NCI-H1092 treated with DMSO at 0.1 percent for 48 hours (cell line): ENCODE data around the gene TMEM144.
"Not testable (repeated sequence)": the region's sequence is repeated elsewhere in the genome, so short reads cannot be mapped to it uniquely, and the experiment has no call there.

Source experiments
- DNase-seq: peaks from one replicate; lab custom pipeline; 2025; lab: John Stamatoyannopoulos, UW

Gene TMEM144

DNA sequence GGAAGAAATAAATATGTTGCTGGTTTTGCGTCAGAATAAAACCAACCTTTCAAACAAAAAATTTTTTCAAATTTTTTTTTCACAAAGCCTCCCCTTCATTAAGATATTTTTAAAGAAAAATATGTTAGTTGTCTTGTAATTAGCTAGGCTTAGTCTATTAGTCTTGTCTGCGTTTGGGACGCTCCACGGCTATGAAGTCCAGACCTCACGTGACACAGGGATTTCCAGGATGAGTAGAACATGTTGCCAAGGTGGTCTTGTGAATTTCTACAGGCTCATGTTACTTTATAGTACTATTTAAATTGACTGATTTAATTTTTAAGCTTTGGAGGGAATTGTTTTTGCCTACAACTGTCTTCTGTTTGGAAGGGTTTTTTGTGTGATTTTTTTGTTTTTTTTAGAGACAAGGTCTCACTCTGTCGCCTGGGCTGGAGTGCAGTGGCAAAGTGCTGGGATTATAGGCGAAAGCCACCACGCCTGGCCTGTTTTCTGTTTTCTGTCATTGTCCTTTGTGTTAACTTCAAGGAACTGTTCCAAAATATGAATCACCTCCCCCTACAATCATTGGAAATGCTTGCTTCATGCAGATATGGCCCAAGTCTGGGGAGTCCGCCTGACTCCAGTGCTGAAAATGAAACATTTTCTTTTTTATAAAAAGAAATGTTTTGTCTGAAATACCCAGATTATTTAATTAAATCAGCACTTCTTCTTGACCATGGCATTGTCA lies 26.2 kb downstream of the TMEM144 start:
- no peak for DNase-seq

DNA sequence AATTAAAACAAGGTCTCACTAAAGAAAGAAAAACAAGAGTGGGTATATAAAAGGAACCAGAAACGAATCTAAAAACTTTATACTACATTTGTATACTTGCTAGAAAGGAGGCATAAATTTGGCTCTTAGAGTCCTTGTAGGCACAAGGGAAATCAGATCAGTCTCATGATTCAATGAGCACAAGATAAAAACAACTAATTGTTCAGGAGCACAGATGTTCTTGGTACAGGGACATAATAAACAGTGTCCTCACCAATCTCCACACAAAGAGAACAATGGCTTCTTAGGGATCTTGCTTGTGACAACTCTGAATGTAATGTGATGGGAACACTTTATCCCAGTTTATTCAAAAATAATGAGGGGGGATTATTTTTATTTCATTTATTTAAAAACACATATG lies 28.3 kb downstream of the TMEM144 start:
- DNase-seq, result no peak

DNA sequence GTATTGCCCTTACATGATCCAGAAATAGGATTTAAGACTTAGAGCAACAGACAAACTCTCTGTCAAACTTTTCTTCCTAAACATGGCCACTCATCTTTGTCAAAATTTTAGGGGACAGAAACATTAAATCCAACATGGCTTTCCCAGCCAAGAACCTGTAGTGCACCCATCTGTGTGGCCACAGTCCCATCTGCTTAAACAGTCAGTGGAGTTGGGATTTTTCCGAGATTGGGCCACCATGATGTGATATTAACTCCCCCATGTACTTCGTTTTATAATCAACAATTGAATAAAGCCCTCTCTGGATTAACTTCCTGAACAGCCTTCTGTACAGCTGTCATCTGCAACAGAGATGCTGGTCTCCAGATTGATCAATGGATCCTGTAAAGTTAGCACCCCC lies 28.9 kb downstream of the TMEM144 start:
- no peak for DNase-seq

DNA sequence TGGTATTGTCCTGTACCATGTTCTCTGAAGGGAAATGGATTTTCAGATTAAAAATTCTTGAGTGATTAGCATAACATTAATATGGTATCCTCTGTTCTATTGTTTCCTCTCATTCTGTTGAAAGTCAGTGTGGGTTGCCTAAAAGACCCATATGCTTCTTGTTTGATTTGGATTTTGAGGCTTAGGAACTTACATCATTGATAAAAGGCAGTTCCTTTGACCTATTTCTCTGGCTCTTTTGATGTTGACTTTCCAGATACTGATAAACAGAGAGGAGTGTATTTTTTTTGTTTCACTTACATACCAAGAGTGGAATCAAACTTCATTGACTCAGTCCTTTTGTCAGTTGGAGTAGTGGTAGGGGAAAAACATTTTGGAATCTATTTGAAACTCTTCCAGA lies 32.8 kb downstream of the TMEM144 start:
- DNase-seq, result no peak

DNA sequence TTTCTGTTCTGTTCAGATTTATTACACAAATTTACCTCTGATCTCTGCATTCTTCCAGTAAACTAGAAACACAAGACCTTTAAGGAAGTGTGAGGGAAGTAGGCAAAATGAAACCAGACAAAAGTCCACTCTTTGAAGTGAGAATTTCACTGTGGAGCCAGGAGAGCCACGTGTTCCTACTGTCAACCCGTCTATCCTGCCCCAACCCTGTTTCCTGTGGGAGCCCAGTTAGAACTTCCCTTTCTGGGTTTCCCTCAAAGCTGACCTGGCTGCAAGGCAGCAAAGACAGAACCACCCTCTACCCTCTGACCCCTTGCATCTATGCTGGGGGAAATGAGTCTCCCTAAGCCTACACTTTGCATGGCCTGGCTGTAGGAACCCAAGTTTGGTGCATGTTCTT lies 40.0 kb downstream of the TMEM144 start:
- DNase-seq, result no peak

DNA sequence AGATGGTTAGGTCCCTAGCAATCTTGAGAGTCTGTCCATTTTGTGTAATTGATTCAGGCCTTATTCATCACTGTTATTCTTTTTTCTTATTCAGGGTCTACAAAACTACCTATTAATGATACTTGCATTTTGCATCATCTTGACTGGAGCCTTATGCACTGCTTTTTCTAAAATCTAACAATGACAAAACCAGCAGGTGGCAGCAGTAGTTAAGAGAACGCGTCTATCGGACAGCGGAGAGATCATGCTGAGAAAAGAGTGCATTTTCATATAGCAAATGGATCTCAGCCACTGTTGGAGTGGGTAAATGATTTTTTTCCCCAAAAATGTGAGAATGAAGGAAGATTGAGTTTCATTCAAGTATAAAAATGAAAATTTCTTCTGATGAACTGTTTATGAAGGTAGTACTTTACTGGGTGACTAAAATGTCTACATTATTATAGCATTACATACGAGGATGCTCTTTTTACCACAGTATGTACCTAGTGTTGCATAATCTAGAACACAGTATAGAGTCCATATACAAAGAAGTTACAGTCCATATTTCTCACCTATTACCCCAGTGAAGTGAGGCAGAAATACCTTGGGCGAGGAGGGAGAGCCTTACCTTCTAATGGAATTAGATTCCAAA lies 43.2 kb downstream of the TMEM144 start:
- DNase-seq, result peak; percentile 37

DNA sequence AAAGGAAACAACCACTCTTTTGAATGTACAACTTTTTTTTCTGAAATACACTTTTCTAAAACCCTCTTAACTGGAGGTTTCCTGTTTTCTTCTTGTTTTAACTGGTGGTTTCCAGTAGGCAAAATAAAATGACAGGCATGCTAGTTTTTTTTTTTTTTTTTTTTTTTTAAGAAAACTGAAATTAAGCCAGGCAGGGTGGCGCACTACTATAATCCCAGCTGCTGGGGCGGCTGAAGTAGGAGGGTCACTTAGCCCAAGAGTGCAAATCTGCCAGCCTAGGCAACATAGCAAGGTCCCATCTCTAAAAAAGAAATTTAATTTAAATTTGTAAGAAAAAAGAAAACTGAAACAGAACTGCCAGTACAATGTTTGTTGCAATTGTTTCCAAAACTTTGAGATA lies 44.0 kb downstream of the TMEM144 start:
- DNase-seq, result no peak

DNA sequence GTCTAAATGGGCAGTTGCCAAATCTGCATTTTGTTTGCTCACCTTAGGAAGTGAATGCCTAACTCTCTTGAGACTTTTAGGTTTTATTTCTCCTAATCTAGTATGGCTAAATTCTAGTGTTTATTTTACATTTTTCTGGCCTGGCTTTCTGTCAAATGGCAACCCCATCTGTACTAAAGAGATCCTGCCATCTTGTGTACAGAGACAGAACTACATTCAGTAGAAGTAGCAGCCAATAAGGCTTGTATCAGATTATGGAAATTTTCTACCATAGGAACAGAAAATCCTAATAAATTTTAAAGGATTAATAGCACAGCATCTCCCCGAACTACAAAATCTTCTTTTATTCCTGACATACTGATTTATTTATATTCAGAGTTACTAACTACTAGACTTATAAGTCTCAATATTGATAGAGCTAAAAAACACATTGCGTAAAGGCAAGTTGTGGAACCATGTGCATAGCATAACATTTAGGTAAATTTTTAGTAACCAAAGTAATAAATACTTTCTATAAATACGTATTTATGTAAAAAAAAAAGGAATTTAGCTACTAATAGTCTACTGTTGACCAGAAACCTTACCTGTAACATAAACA lies 45.5 kb downstream of the TMEM144 start:
- peak; percentile 45 for DNase-seq

DNA sequence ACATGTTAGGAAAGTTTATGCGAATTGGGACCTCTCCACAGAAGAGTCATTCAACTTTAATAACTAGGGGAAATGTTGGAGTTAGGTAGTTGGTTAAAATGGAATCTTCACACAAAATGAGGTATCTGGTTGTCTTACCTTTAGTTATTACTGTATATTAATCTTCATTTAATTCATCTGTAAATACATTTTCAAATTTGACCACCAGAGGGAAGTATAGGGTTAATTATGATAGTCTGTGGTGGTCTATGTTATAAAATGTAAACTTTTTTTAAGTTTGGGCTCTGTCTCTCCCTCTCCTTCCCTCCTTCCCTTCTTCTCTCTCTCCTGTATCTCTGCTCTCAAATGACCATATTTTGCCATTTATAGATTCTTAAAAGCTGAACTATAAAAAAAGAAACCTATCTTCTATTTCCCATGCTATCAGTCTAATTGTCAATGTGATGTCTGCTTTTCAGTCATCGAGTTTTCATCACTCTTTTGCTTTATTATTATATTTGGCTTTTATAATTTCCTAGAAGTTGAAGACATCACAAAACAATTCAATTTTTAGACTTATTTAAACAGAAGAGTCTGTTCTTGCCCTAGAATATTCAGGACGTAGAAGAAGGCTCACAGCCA lies 49.8 kb downstream of the TMEM144 start:
- no peak for DNase-seq

DNA sequence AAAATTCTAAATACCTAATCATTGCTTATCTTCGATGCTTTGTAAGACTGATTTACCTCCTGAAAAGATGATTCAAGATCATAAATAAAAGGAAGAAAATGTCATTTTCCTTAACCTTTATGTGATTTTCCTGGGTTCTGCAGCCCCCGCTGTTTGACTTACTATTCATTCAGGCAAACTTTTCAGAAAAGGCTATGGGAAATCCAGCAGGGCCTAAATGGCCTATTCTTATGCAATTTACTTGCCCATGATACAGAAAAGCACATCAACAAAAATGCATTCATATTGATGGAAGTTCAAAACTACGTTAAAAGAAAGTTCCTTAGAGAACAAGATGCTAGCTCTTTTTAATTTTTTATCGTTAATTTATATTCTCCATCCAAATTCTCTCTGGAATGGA lies 51.2 kb downstream of the TMEM144 start:
- no peak for DNase-seq

DNA sequence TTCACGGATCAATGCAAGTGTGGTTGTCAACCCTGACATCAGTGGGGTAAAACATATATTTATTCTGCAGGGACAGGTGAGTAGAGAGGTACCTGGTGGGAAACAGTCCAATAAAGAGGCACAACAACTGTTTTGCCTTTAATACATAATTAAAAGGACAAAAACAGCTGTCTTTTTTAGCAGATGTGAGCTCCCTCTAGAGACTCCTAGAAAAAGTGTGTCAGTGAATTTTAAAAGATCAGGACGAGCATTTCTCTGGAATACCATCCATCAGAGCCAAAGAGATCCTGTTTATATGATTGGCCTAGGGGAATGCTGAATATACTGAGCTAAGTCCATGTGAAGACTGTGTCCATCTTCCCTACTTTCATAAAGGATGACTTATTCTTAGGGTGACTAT lies 58.3 kb downstream of the TMEM144 start:
- DNase-seq, result no peak

DNA sequence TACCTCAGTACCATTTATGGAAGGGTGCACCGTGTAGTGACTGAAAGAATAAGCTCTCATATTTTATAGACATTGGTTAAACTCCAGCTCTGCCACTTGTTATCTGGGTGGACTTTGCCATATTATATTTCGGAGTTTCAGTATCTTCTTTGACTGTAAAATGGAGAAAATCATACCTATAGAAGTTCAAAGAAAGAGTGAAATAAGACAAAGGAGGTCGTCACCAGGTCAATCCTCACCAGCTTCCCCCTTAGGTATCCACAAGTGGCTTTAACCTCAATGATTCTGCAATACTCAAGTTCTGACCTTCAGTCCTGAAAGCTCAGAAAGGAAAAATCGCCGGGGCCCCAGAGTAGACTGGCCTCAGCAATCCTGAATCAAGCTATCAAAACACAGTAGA lies 64.3 kb downstream of the TMEM144 start:
- DNase-seq, result no peak

DNA sequence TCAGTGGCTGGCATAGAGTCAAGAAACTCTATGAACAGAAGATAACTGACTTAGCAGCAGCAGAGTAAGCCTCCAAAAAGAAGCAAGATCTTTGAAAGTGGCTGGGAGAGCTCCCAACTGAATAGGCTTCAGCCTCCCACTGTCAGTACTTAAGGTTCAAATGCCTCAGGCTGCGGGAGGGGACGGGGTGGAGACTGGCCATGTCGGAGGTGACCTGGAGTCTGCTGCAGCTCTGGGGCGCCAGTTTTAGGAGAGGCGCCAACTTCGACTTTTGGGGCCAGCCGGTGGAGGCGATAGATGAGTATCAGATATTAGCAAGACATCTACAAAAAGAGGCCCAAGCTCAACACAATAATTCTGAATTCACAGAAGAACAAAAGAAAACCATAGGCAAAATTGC lies 67.3 kb downstream of the TMEM144 start:
- DNase-seq, result no peak

DNA sequence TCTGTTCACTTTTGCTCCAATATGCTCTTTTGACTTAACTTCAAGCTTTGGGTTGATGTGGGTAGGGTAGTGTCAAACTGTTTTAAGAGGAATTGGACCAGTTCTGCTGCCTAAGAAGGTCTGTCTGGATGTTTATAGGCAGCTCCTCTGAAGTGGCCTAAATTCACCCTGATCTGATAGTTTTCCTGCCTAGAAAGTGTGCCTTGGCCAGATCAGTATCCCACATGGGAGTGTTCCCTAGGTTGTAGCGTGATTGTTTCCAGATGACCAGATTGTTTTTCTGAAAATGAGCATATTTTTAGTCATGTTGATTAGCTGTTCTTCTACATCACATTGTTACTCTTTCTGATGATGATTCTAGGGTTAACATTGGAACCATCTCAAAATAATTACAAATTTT lies 68.8 kb downstream of the TMEM144 start:
- DNase-seq, result not testable (repeated sequence)

DNA sequence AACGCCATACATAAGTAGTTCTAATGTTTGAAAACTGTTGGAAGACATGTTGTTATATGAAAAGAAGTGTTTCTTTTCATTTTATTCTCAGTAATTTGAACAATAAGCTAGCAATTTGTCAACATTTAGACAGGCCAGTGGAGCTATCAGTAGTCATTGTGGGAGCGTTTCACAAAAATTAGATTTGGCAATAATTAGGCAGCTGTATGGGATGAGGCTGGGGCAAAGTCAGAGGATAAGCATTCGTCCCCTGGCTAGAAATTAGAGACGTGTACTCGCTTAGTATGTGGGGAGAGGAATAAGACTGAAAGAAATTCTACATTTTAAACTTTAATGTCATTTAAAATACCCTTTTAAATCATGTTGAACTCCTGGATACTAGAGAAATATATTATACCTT lies 70.6 kb downstream of the TMEM144 start:
- no peak for DNase-seq

DNA sequence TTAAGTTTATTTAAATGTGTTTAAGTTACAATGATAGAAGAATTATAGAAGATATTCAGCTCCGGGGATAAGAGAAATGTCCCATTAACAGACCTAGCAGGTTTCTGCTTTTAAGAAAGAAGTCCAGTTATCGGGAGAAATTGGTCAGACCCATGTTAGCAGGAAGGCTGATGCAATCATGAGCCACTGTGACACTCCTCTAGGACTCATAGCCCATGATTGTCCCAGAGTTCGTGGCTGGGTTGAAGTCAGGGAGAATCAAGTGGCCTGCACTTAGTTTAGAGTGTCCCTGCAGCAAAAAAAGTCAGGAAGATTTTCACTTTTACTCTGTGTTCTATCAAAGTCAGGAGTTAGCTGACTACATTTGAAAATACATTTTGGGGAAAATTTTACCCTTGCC lies 72.0 kb downstream of the TMEM144 start:
- DNase-seq, result no peak

DNA sequence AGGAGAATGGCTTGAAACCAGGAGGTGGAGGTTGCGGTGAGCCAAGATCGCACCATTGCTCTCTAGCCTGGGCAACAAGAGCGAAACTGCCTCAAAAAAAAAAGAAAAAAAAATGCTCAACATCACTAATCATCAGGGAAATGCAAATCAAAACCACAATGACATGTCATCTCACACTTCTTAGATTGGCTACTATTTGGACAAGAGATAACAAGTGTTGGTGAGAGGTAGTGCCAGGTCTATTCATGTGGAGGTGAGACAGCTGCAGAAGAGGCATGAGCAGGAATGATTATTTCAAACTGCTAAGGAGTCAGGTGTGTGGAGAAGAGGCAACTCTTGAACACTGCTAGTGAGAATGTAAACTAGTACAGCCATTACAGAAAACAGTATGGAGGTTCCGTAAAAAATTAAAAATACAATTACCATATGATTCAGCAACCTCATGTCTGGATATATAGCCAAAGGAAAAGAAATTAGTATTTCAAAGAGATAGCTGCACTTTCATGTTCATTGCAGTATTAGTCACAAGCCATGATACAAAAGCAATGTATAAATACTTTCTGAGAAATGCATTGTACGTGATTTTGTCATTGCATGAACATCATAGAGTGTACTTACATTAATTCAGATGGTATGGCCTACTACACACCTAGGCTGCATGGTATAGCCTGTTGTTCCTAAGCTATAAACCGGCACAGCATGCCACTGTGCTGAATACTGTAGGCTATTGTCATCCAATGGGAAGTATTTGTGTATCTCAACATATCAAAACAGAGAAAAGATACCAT lies 75.3 kb downstream of the TMEM144 start:
- DNase-seq, result no peak

DNA sequence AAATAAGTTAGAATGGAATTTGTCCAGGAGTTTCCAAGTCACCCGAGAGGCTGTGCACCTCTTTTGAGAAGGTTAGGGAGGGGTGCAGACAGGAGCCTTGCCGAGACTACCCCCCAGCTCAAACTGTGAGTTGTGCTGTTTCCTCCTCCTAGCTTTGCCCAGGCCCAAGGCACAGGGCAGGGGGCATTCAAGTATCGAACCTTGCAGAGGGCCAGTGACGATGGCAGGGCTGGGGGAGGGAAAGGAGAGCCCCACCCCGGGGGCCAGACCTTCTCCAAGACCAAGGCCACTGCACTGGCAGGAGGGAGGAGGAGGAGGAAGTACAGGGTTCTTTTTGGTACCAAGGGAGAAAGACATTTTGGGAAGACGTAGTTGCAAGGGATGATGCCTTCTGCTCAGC lies 80.6 kb downstream of the TMEM144 start:
- DNase-seq, result no peak

DNA sequence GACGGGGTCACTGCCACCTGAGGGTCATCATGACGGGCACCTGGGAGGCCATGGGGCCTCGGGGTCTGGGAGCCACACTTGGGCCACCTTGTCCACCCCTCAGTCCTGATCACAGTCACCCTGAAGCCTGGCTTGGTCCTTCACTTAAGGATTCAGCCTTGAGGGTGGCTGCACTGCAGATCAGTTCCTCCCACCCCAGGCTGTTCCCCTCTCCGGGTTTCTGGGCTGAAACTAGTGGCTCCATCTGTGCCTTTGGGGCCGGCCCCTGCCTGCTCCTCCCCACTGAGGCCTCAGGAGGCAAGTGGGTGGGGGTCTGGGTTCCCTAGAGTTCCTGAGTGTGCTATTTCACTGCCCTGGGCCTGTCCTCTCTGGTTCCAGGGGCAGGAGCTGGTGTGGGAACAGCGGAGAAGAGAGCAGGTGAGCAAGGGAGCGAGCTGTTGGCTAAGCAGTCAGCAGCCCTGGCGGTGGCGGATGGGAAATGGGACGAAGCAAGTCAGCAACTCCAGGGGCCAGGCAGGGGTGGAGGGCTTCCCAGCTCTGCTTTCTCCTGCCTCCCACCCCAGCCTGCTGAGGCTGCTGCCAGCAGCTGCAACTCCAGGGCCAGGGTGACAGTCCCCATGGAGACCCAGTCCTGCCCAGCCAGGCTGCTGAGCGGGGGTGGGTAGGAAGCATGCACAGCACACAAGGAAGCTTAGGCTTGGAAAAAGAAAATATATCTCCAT lies 81.2 kb downstream of the TMEM144 start:
- no peak for DNase-seq

DNA sequence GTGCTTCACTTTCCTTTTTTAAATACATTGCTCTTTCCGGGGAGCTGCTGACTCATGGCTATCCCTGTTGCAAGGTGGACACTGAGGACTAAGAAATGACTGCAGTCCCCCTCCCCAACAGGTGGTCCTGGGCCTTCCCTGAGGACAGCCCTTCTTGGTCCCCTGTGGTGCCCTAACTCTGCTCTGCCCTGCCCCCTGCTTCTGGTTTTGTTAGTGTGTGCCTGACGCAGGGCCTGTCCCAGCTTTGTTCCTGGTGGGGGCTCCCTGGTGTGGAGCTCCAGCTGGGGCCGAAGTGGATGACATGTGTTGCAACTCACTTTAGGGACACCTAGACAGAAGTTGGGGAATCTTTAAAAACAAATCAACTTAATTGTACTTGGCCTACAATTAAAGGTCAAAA lies 81.9 kb downstream of the TMEM144 start:
- DNase-seq, result no peak

DNA sequence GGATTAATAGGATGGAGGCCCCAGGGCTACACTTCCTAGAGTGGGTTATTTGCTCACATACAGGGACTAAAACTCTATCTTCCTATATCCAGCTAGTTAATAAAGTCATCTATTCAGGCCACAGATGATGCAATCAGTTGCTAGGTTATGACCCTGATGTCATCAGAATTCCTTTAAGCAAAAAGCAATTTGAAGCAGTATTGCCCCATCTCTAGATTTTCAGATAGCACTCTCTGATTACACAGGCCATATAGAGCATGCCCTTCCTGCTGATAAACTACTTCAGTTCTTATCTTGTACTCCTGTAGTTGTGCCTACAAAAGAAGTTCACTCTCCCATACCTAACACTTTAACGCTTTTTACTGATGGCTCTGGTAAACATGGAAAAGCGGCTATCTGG lies 84.8 kb downstream of the TMEM144 start:
- DNase-seq, result no peak

DNA sequence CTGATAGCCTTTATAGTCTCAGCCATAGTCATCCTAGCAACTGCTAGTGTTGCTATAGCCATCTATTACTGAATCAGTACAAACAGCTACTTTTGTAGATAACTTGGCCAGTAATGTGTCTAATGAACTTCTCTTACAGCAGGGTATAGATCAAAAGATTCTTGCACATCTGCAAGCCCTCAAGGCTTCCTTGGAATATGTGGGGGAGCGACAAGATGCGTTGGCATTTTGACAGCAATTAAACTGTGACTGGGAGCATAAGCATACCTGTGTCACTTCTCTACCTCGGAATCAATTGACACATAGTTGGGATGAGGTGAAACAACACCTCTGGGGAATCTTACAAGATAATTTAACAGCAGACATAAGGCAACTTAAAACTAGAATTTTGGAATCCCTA lies 87.6 kb downstream of the TMEM144 start:
- no peak for DNase-seq
